Vagina (tissue), 2 donors: ENCODE data around the gene CTXN3. TPM values are rescaled to one million over a fixed set of nuclear protein-coding genes. Genes with fewer than 3 reads are reported as not detected.

Experiments used
- DNase-seq, 2 donors: peaks; one replicate each; pipeline ENCODE4 v3.0.0-alpha.2; 2017; ENCODE audit errors: extremely low spot score in 2 of 2
- H3K27ac ChIP-seq: fragments of 200-600 bp; sonication (generic); one replicate; pipeline ENCODE4 v1.5.1; 2019
- H3K27me3 ChIP-seq: fragments of 200-600 bp; sonication (generic); one replicate; pipeline ENCODE4 v1.5.1; 2019
- H3K36me3 ChIP-seq, 2 donors: fragments of 200-600 bp; sonication (generic); one replicate each; pipeline ENCODE4 v1.5.1; 2017 to 2019
- H3K4me1 ChIP-seq: fragments of 200-600 bp; sonication (generic); one replicate; pipeline ENCODE4 v1.5.1; 2019
- H3K4me3 ChIP-seq, 2 donors: fragments of 200-600 bp; sonication (generic); 1 replicate in 1 of 2; 2 replicates in 1 of 2; pipeline ENCODE4 v1.5.1; 2016 to 2019
- H3K9me3 ChIP-seq: fragments of 200-600 bp; sonication (generic); one replicate; pipeline ENCODE4 v1.5.1; 2019
- POLR2A ChIP-seq, 2 donors: fragments of 450-650 bp; IDR thresholded peaks; one replicate each; pipeline ENCODE4 v1.6.1; 2017; ENCODE audit warnings: antibody characterized with exemption in 2 of 2, mild to moderate bottlenecking in 2 of 2, moderate library complexity in 2 of 2
- POLR2AphosphoS5 ChIP-seq, 2 donors: sonication (generic); formaldehyde crosslinking; IDR thresholded peaks; one replicate each; pipeline ENCODE4 v1.9.0; 2017; ENCODE audit warnings: antibody characterized with exemption in 2 of 2, mild to moderate bottlenecking in 2 of 2, low read depth in 1 of 2; ENCODE audit not compliant: insufficient read depth in 1 of 2
- intact Hi-C: fragments of 100-400 bp; cut with DNase I; formaldehyde crosslinking; loops from one replicate; pipeline ENCODE4 v1.15.1; 2023
- total RNA-seq: library from RNA; depleted of rRNA; stranded (reverse); fragments of >200 nt; gene quantifications from one replicate; pipeline ENCODE4 v1.2.3, GENCODE V29; 2016
- TF ChIP-seq, protein P1 (sequence below), 3 experiments: fragments of 450-650 bp in 2 of 3; fragments of 200-600 bp in 1 of 3; sonication (generic) in 1 of 3; IDR thresholded peaks; one replicate each; pipeline ENCODE4 v1.5.1; 2017 to 2019; ENCODE audit warnings: antibody characterized with exemption in 3 of 3, mild to moderate bottlenecking in 2 of 3, moderate library complexity in 2 of 3

CTXN3 gene
- total RNA-seq, 1 donor from 2014 or later = not detected

DNA sequence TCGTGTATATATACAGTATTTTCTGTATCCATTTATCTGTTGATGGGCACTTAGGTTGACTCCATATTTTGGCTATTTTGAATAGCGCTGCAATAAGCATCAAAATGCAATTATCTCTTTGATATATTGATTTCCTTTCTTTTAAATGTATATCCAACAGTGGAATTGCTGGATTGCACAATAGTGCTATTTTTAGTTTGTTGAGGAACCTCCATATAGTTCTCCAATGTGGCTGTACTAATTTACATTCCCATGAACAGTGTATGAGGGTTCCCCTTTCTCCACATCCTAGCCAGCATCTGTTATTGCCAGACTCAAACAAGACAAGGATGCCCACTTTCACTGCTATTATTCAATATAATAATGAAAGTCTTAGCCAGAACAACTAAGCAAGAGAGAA lies 9.1 kb upstream of the CTXN3 start:
- Histone ChIP-seq H3K4me3 (no peak overlapping the region), H3K27me3 (no peaks in the 10 kb centered on the region), H3K9me3 (no peaks in the 10 kb centered on the region), H3K27ac (no peak overlapping the region), H3K36me3 (no peaks in the 10 kb centered on the region), H3K4me1 (no peaks in the 10 kb centered on the region)
- no peak for DNase-seq
- intact Hi-C loops = no loop called here
- TF ChIP-seq, protein P1, sequence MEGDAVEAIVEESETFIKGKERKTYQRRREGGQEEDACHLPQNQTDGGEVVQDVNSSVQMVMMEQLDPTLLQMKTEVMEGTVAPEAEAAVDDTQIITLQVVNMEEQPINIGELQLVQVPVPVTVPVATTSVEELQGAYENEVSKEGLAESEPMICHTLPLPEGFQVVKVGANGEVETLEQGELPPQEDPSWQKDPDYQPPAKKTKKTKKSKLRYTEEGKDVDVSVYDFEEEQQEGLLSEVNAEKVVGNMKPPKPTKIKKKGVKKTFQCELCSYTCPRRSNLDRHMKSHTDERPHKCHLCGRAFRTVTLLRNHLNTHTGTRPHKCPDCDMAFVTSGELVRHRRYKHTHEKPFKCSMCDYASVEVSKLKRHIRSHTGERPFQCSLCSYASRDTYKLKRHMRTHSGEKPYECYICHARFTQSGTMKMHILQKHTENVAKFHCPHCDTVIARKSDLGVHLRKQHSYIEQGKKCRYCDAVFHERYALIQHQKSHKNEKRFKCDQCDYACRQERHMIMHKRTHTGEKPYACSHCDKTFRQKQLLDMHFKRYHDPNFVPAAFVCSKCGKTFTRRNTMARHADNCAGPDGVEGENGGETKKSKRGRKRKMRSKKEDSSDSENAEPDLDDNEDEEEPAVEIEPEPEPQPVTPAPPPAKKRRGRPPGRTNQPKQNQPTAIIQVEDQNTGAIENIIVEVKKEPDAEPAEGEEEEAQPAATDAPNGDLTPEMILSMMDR (IDR thresholded peaks at IDR 0.05) = no peak
- TF ChIP-seq POLR2AphosphoS5 (IDR thresholded peaks at IDR 0.05; ENCODE audit: insufficient read depth in 1 of 2, low read depth in 1 of 2) (no peak), POLR2A (IDR thresholded peaks at IDR 0.05) (no peak)

DNA sequence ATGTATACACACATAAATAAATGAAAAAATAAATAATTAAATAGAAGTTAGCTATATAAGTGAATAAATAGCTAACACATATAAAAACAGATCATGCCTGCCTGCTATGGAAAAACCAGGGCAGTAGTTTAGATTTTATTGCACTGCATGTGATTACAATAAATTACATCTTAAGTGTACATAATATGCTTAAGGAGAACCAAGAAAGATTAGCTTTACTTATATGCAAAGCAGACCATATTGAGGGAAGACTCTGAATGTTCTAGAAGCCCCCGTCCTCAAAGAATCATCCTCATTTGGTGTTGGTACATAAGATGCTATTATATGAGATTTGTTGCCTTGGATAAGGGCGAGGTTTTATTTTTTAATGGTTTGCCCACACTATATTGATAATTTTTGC lies 5.9 kb upstream of the CTXN3 start:
- DNase-seq = no peak
- no peak overlapping the region for H3K27ac ChIP-seq
- intact Hi-C loops = no loop called here
- H3K4me1 ChIP-seq = no peaks in the 10 kb centered on the region
- H3K9me3 ChIP-seq = no peaks in the 10 kb centered on the region
- H3K4me3 ChIP-seq = no peak overlapping the region
- no peak for TF ChIP-seq POLR2AphosphoS5 (IDR thresholded peaks at IDR 0.05; ENCODE audit: insufficient read depth in 1 of 2, low read depth in 1 of 2)
- H3K36me3 ChIP-seq = no peaks in the 10 kb centered on the region
- H3K27me3 ChIP-seq = no peaks in the 10 kb centered on the region

DNA sequence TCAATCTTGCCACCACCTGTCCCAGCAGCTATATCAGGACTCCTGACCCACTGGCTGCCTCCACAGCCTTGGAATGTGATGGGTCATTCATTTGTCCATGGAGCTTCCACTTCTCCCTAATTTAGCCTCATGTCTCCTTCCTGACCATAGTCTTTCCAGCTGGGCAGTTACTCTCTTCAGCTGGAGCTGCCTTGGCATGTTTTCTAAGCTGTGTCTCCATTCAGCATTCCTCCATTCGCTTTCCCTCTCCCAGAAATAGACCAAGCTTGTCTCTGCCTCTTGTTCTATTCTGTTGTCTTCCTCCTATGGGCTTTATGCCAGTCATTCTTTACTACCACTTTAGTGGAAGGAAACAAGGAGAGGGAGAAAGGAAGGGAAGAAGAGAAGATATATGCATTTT lies 5.3 kb upstream of the CTXN3 start:
- intact Hi-C loops = no loop called here
- H3K4me3 ChIP-seq = no peak overlapping the region
- no peaks in the 10 kb centered on the region for H3K4me1 ChIP-seq
- TF ChIP-seq POLR2A (IDR thresholded peaks at IDR 0.05) (no peak), POLR2AphosphoS5 (IDR thresholded peaks at IDR 0.05; ENCODE audit: insufficient read depth in 1 of 2, low read depth in 1 of 2) (no peak)
- TF ChIP-seq, protein P1 (IDR thresholded peaks at IDR 0.05) = no peak
- no peak for DNase-seq
- H3K27me3 ChIP-seq = no peaks in the 10 kb centered on the region
- H3K9me3 ChIP-seq = no peaks in the 10 kb centered on the region
- no peak overlapping the region for H3K27ac ChIP-seq
- no peaks in the 10 kb centered on the region for H3K36me3 ChIP-seq

DNA sequence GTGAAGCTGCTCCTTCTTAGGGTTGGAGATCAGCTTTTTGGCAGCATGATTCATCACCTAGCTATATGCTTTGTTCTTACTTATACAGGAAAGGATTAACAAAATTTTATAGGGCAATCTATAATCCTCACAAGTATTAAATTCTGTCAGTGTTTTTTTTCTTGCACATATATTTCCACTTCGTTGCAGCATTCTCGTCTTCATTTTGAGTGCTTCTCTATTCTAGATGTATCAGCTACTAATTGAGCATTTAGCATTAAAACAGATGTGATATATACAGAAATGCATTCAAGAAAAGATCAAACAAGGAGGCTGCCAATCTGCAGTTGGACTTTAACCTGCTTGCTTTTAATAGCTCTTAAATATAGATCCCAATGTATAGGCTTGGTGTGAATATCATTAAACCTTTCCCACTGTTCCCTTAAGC lies 3.6 kb upstream of the CTXN3 start:
- intact Hi-C loops = no loop called here
- Histone ChIP-seq H3K27me3 (no peaks in the 10 kb centered on the region), H3K4me3 (no peak overlapping the region), H3K27ac (no peak overlapping the region), H3K9me3 (no peaks in the 10 kb centered on the region), H3K36me3 (no peaks in the 10 kb centered on the region), H3K4me1 (peaks cover 1% of the 10 kb centered on the region)
- TF ChIP-seq, protein P1 (IDR thresholded peaks at IDR 0.05) = no peak
- no peak for TF ChIP-seq POLR2A (IDR thresholded peaks at IDR 0.05)
- no peak for TF ChIP-seq POLR2AphosphoS5 (IDR thresholded peaks at IDR 0.05; ENCODE audit: insufficient read depth in 1 of 2, low read depth in 1 of 2)
- no peak for DNase-seq

DNA sequence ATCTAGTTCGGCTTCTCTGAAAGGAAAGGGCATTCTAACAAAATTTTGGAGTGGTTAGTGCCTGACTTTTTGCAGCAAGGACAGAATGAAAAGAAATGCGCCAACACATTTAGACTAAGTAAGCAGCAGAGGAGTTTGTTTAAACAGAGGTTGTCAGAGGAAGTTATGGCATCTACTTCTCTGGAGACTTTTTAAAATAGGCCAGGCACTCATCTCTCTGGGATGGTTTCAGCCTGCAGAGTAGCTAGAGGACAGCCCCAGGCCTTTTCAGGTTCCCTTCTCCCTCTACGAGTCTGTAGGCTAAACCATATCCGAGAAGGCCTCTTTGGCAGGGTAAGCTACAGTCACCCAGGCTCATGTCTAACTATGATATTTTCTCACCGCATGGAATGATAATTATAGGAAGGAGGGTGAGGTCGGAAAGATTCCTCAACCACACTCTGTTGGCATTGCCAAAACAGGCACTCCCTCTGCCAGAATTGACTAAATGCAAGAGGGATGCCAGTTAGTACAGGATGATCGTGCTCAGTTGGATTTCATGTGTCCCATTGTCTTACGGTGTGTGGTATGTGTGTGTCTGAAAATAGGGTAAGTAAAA lies 1.4 kb upstream of the CTXN3 start:
- H3K9me3 ChIP-seq = no peaks in the 10 kb centered on the region
- H3K4me1 ChIP-seq = peaks cover 9% of the 10 kb centered on the region
- H3K4me3 ChIP-seq = no peak overlapping the region
- no peak for DNase-seq
- H3K27ac ChIP-seq = no peak overlapping the region
- intact Hi-C loops = no loop called here
- H3K27me3 ChIP-seq = no peaks in the 10 kb centered on the region
- no peaks in the 10 kb centered on the region for H3K36me3 ChIP-seq
- TF ChIP-seq POLR2AphosphoS5 (IDR thresholded peaks at IDR 0.05; ENCODE audit: insufficient read depth in 1 of 2, low read depth in 1 of 2) (no peak), POLR2A (IDR thresholded peaks at IDR 0.05) (no peak)
- TF ChIP-seq, protein P1 (IDR thresholded peaks at IDR 0.05) = no peak
